ENCODE measurements around the gene KCNB1.

Gene KCNB1

GRCh38 chr20:49471397-49471796 lies 11.1 kb downstream of the KCNB1 start:
- Mint-ChIP-seq H3K4me3 (no peak overlapping the region), H3K36me3 (no peaks in the 10 kb centered on the region)

GRCh38 chr20:49470922-49471321 lies 11.5 kb downstream of the KCNB1 start:
- peaks cover 30% of the 10 kb centered on the region for H3K27me3 Mint-ChIP-seq
- ATAC-seq (ENCODE audit: low read depth), result no peak
- H3K4me3 Mint-ChIP-seq, result no peak overlapping the region
- H3K4me1 Mint-ChIP-seq, result no peaks in the 10 kb centered on the region
- no peaks in the 10 kb centered on the region for H3K36me3 Mint-ChIP-seq
- no peaks in the 10 kb centered on the region for H3K9me3 Mint-ChIP-seq
- DNase-seq (ENCODE audit: low spot score in 2 of 2), result no peak
- H3K27ac Mint-ChIP-seq, result no peak overlapping the region

More at GRCh38 chr20:49471397-49471796, 11.1 kb downstream of the KCNB1 start:
- H3K27ac Mint-ChIP-seq, result no peak overlapping the region
- DNase-seq (ENCODE audit: low spot score in 2 of 2) (no peak), ATAC-seq (ENCODE audit: low read depth) (no peak)
- no peaks in the 10 kb centered on the region for H3K4me1 Mint-ChIP-seq
- H3K27me3 Mint-ChIP-seq, result peaks cover 30% of the 10 kb centered on the region
- H3K9me3 Mint-ChIP-seq, result no peaks in the 10 kb centered on the region

- no peak overlapping the region for H3K4me3 Mint-ChIP-seq
- H3K27me3 Mint-ChIP-seq, result peaks cover 34% of the 10 kb centered on the region
Measured at GRCh38 chr20:49469060-49469459, 13.4 kb downstream of the KCNB1 start.

GRCh38 chr20:49468412-49468811 lies 14.1 kb downstream of the KCNB1 start:
- Mint-ChIP-seq H3K36me3 (no peaks in the 10 kb centered on the region), H3K4me3 (no peak overlapping the region), H3K27me3 (peaks cover 34% of the 10 kb centered on the region), H3K27ac (no peak overlapping the region), H3K4me1 (no peaks in the 10 kb centered on the region), H3K9me3 (no peaks in the 10 kb centered on the region)
- DNase-seq (ENCODE audit: low spot score in 2 of 2), result no peak
- no peak for ATAC-seq (ENCODE audit: low read depth)

More at GRCh38 chr20:49469060-49469459, 13.4 kb downstream of the KCNB1 start:
- ATAC-seq (ENCODE audit: low read depth) (no peak), DNase-seq (ENCODE audit: low spot score in 2 of 2) (no peak)
- no peaks in the 10 kb centered on the region for H3K9me3 Mint-ChIP-seq
- no peak overlapping the region for H3K27ac Mint-ChIP-seq
- H3K36me3 Mint-ChIP-seq, result no peaks in the 10 kb centered on the region
- no peaks in the 10 kb centered on the region for H3K4me1 Mint-ChIP-seq

GRCh38 chr20:49466114-49466912 lies 16.2 kb downstream of the KCNB1 start:
- no peaks in the 10 kb centered on the region for H3K36me3 Mint-ChIP-seq
- no peak overlapping the region for H3K27ac Mint-ChIP-seq
- H3K9me3 Mint-ChIP-seq, result no peaks in the 10 kb centered on the region
- H3K4me3 Mint-ChIP-seq, result no peak overlapping the region
- DNase-seq (ENCODE audit: low spot score in 2 of 2), result no peak
- H3K27me3 Mint-ChIP-seq, result peaks cover 37% of the 10 kb centered on the region
- no peak for ATAC-seq (ENCODE audit: low read depth)
- no peaks in the 10 kb centered on the region for H3K4me1 Mint-ChIP-seq

GRCh38 chr20:49464556-49464955 lies 17.9 kb downstream of the KCNB1 start:
- H3K4me1 Mint-ChIP-seq, result no peaks in the 10 kb centered on the region
- H3K36me3 Mint-ChIP-seq, result no peaks in the 10 kb centered on the region
- ATAC-seq (ENCODE audit: low read depth) (no peak), DNase-seq (ENCODE audit: low spot score in 2 of 2) (no peak)
- H3K27me3 Mint-ChIP-seq, result peaks cover 26% of the 10 kb centered on the region
- no peak overlapping the region for H3K4me3 Mint-ChIP-seq
- no peak overlapping the region for H3K27ac Mint-ChIP-seq
- H3K9me3 Mint-ChIP-seq, result no peaks in the 10 kb centered on the region

- H3K9me3 Mint-ChIP-seq, result no peaks in the 10 kb centered on the region
- H3K27ac Mint-ChIP-seq, result no peak overlapping the region
- DNase-seq (ENCODE audit: low spot score in 2 of 2), result no peak
- H3K4me3 Mint-ChIP-seq, result no peak overlapping the region
- ATAC-seq (ENCODE audit: low read depth), result no peak
- no peaks in the 10 kb centered on the region for H3K4me1 Mint-ChIP-seq
- peaks cover 21% of the 10 kb centered on the region for H3K27me3 Mint-ChIP-seq
- no peaks in the 10 kb centered on the region for H3K36me3 Mint-ChIP-seq
Measured at GRCh38 chr20:49462626-49463025, 19.8 kb downstream of the KCNB1 start.

- no peaks in the 10 kb centered on the region for H3K36me3 Mint-ChIP-seq
- peaks cover 21% of the 10 kb centered on the region for H3K27me3 Mint-ChIP-seq
- H3K9me3 Mint-ChIP-seq, result no peaks in the 10 kb centered on the region
- ATAC-seq (ENCODE audit: low read depth) (no peak), DNase-seq (ENCODE audit: low spot score in 2 of 2) (no peak)
- no peak overlapping the region for H3K27ac Mint-ChIP-seq
- H3K4me1 Mint-ChIP-seq, result no peaks in the 10 kb centered on the region
- H3K4me3 Mint-ChIP-seq, result no peak overlapping the region
Measured at GRCh38 chr20:49461894-49462620, 20.4 kb downstream of the KCNB1 start.

- Mint-ChIP-seq H3K4me1 (no peaks in the 10 kb centered on the region), H3K9me3 (no peaks in the 10 kb centered on the region)
- no peak for DNase-seq (ENCODE audit: low spot score in 2 of 2)
Measured at GRCh38 chr20:49460916-49461315, 21.6 kb downstream of the KCNB1 start.

GRCh38 chr20:49460131-49460530 lies 22.3 kb downstream of the KCNB1 start:
- DNase-seq (ENCODE audit: low spot score in 2 of 2), result no peak
- no peak overlapping the region for H3K27ac Mint-ChIP-seq
- H3K4me1 Mint-ChIP-seq, result no peaks in the 10 kb centered on the region
- no peaks in the 10 kb centered on the region for H3K9me3 Mint-ChIP-seq
- ATAC-seq (ENCODE audit: low read depth), result no peak
- no peaks in the 10 kb centered on the region for H3K36me3 Mint-ChIP-seq
- peaks cover 18% of the 10 kb centered on the region for H3K27me3 Mint-ChIP-seq
- no peak overlapping the region for H3K4me3 Mint-ChIP-seq

More at GRCh38 chr20:49460916-49461315, 21.6 kb downstream of the KCNB1 start:
- Mint-ChIP-seq H3K36me3 (no peaks in the 10 kb centered on the region), H3K27ac (no peak overlapping the region), H3K27me3 (peaks cover 21% of the 10 kb centered on the region), H3K4me3 (no peak overlapping the region)
- ATAC-seq (ENCODE audit: low read depth), result no peak

- Mint-ChIP-seq H3K27ac (no peak overlapping the region), H3K4me3 (no peak overlapping the region), H3K27me3 (peaks cover 19% of the 10 kb centered on the region), H3K4me1 (no peaks in the 10 kb centered on the region), H3K9me3 (no peaks in the 10 kb centered on the region), H3K36me3 (no peaks in the 10 kb centered on the region)
- no peak for DNase-seq (ENCODE audit: low spot score in 2 of 2)
- ATAC-seq (ENCODE audit: low read depth), result no peak
Measured at GRCh38 chr20:49459684-49460083, 22.8 kb downstream of the KCNB1 start.

GRCh38 chr20:49457444-49457843 lies 25.0 kb downstream of the KCNB1 start:
- no peaks in the 10 kb centered on the region for H3K36me3 Mint-ChIP-seq
- no peak for ATAC-seq (ENCODE audit: low read depth)
- peaks cover 21% of the 10 kb centered on the region for H3K27me3 Mint-ChIP-seq

GRCh38 chr20:49456646-49457045 lies 25.8 kb downstream of the KCNB1 start:
- peaks cover 24% of the 10 kb centered on the region for H3K27me3 Mint-ChIP-seq
- H3K4me3 Mint-ChIP-seq, result no peak overlapping the region
- H3K4me1 Mint-ChIP-seq, result no peaks in the 10 kb centered on the region
- no peak overlapping the region for H3K27ac Mint-ChIP-seq
- ATAC-seq (ENCODE audit: low read depth) (no peak), DNase-seq (ENCODE audit: low spot score in 2 of 2) (no peak)
- no peaks in the 10 kb centered on the region for H3K9me3 Mint-ChIP-seq
- no peaks in the 10 kb centered on the region for H3K36me3 Mint-ChIP-seq

More at GRCh38 chr20:49457444-49457843, 25.0 kb downstream of the KCNB1 start:
- no peaks in the 10 kb centered on the region for H3K4me1 Mint-ChIP-seq
- no peak overlapping the region for H3K27ac Mint-ChIP-seq
- no peak for DNase-seq (ENCODE audit: low spot score in 2 of 2)
- H3K9me3 Mint-ChIP-seq, result no peaks in the 10 kb centered on the region
- H3K4me3 Mint-ChIP-seq, result no peak overlapping the region

- Mint-ChIP-seq H3K9me3 (no peaks in the 10 kb centered on the region), H3K4me1 (no peaks in the 10 kb centered on the region), H3K36me3 (no peaks in the 10 kb centered on the region), H3K27ac (no peak overlapping the region), H3K4me3 (no peak overlapping the region), H3K27me3 (peaks cover 23% of the 10 kb centered on the region)
- ATAC-seq (ENCODE audit: low read depth) (no peak), DNase-seq (ENCODE audit: low spot score in 2 of 2) (no peak)
Measured at GRCh38 chr20:49455691-49456090, 26.8 kb downstream of the KCNB1 start.

Measured in memory B cell (primary cell).